GM21737 (cell line): ENCODE data around the gene SMARCB1.
A peak's percentile ranks its signal among the peaks of the same experiment; 100 is the strongest.

Source experiments
- ATAC-seq: cut with Tn5 transposase; IDR thresholded peaks from one replicate; pipeline ENCODE4 v1.9.1; 2021; ENCODE audit warnings: mild to moderate bottlenecking, moderate library complexity; ENCODE audit not compliant: unreplicated experiment

Gene SMARCB1

GRCh38 chr22:23801238-23801821 is 14.6 kb downstream of the SMARCB1 start:
- peak; percentile 1 for ATAC-seq

DNA sequence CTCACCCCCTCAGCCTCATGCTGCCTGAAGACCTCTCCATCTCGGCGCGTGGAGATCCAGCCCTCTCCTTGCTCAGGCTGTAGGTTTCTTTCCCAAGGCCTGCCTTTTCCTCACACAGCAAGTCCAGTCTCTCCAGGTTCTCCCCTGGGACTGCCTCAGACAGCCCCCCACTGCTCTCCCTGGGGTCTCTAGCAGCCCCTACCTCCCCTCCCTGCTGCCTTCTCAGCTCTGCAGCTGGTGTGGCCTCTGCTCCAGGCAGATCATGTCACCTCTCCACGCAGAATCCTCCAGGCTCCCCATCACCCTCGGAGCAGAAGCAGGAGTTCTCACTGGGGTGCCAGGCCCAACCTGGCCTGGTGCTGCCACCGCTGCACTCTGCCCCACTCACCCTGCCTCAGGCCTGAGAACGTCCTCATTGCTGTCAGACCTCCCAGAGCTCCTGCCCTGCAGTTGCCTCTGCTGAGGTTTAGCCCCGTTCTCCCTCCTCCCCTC is 15.2 kb downstream of the SMARCB1 start:
- ATAC-seq, result no peak

DNA sequence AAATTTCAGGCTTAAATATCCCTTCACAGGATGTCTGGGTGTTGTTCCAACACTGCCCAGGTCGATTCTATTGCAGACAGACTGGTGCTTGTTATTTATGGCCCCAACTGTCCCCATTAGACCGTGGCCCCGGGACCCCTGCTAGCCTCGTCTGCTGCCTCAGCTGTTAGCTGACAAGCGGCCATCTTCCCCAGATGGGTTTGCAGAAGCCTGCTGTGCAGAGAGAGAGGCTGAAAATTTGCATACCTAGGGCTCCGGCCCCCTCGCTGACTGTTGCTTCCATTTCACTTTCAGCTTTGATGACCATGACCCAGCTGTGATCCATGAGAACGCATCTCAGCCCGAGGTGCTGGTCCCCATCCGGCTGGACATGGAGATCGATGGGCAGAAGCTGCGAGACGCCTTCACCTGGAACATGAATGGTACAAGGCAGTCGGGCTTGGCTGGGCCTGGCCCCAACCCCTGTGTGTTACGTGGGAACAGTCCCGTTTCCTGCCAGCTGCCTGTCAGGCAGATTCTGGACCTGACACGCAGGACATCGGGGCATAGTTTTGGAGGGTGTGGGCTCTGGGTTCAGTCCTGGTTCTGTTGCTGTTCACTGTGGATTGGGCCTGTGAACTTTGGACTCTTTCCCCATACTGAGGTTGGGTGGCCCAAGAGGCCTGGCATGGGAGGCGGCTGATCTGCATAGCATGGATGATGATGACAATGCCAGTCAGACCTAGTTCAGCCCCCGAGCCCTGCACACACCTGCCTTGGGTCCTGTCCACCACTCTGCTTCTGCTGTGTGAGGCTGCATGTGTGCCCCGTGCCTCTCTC is 16.4 kb downstream of the SMARCB1 start:
- ATAC-seq, result no peak

GRCh38 chr22:23804781-23805291 is 18.1 kb downstream of the SMARCB1 start:
- no peak for ATAC-seq

DNA sequence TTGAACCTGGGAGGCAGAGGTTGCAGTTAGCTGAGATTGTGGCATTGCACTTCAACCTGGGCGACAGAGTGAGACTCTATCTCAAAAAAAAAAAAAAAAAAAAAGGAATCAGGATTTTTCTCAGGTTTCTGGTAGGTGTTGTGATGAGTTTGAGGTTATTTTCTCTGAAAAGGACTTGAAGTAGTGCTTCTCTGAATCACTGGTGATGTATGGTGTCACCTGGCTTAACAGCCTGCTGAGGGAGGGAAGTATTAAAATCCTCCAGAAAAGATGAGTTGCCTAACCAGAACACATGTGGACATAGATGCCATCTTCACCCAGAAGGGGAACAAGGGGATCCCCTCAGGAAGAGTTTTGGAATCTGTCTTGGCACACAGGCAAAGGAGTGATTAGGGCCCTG is 20.1 kb downstream of the SMARCB1 start:
- ATAC-seq, result no peak

- ATAC-seq, result no peak
Measured at GRCh38 chr22:23812378-23812777, 25.6 kb downstream of the SMARCB1 start.

- ATAC-seq, result no peak
Measured at GRCh38 chr22:23815541-23816155, 28.9 kb downstream of the SMARCB1 start.

- ATAC-seq, result no peak
Measured at GRCh38 chr22:23816156-23816976, 29.6 kb downstream of the SMARCB1 start.

DNA sequence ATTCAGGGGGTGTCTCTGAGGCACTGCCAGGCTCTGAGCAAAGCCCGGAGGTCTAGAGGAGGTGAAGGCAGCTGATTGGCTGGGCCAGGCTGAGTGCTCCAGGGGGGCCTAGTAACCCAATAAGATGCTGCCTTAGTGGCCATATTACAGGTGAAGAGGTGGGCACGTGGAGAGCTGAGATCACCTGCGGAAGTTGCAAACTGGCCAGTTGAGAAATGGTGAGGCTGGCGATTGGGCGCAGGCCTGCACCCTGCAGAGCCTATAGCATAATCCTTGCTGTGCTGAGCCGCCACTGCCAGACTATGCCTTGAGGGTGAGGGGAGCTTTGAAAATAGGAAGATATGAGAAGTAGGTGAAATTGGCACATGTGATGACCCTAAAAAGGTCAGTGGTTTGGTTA is 30.4 kb downstream of the SMARCB1 start:
- no peak for ATAC-seq

DNA sequence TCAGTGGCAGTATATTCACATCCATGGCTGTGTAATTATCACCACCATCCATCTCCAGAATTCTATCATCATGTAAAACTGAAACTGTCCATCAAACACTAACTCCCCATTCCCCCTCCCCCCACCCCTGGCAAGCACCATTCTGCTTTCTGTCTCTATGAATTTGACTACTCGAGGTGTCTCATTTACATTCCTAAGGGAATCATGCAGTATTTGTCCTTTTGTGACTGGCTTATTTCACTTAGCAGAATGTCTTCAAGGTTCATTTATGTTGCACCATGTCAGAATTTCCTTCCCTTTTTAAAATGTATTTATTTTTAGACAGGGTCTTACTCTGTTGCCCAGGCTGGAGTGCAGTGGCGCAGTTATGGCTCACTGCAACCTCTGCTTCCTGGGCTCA is 31.8 kb downstream of the SMARCB1 start:
- no peak for ATAC-seq

DNA sequence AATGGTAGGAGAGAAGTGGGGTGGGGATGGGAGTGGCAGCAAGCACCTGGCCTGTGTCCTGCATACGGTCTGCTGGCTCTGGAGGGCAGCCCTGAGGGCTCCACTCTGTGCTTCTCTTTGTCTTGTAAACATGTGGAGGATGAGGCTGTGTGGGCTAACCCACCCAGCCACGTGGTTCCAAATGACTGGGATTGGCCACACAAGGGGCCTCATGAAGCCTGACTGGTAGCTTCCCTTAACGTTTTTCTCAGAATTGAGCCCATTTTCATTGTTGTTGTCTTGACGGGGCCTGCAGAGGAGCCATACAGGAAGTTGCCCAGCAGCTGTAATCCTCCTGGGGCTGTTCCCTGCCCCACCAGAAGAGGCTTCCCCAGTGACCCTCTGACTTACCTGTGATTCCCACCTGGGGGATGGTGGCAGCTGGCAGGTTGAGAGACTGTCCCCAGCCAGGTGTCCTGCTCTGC is 34.0 kb downstream of the SMARCB1 start:
- no peak for ATAC-seq

DNA sequence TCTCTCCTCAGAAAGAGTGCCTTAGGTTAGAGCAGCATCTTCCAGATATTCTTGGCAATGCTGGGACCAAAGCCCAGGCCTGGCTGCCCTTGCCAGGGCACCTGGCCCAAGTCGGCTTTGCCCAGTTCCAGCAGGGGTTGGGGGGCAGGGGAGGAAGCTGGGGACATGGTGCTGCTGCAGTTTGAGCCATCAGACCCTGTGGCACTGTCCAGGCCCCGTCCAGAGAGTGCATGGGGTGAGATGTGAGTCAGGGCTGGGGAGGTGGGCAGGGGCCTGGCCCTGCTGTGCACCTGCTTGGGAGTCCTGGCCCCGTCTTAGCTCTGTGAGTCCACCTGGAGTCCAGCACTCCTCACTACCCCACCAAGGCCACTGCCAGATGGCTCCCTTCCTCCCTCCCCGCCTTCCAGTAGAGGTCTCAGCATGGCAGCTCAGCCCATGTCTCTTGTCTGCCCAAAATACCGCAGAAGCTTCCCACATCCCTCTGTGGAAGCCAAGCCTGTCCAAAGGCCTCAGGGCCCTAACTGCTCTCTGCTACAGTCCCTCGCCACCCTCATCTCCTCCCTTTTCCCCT is 35.4 kb downstream of the SMARCB1 start:
- ATAC-seq, result no peak

DNA sequence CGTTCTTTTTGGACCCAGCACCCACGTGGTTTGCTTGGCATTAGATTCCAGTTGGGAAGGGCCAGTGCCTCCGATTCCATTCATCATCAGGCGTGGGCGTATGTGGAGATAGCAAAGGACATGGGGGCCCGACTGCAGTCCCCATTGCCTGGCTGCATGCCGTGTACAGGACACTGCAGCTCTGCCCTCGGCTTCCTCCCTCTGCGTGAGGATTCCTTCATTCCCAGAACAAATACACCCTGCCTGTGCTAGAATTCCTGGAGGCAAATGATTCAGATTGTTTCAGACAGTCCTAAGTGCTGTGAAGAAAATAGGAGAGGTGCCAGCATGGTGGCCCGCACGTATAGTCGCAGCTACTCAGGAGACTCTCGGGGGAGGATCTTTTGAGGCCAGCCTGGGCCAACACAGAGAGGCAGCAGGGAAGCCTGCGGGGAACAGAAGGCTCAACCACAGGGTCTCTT is 36.6 kb downstream of the SMARCB1 start:
- no peak for ATAC-seq

- no peak for ATAC-seq
Measured at GRCh38 chr22:23824476-23825245, 37.9 kb downstream of the SMARCB1 start.

DNA sequence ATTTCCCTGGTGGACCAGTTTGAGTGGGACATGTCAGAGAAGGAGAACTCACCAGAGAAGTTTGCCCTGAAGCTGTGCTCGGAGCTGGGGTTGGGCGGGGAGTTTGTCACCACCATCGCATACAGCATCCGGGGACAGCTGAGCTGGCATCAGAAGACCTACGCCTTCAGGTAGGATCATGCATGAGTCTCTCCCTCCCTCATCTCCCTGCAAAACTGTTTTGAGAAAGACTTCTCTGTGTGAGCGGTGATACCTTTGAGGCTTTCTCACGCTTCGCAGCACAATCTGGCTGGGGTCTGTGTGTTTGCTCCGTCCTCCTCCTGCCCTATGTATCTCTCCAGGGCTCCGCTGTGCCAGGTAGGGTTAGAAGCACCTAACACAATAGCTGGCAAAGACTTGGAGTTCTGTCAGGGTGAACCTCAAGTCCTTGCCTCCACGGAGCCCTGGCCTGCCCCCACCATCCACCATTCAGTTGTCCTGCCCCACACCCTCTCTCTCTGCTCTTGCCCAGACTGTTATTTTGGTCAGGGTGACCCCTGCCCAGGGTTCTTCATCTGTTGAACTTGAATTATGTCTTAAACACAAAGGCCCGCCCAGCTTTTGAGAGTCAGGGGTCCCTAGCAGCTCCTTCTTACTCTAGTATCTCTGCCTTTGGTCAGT is 38.6 kb downstream of the SMARCB1 start:
- no peak for ATAC-seq

DNA sequence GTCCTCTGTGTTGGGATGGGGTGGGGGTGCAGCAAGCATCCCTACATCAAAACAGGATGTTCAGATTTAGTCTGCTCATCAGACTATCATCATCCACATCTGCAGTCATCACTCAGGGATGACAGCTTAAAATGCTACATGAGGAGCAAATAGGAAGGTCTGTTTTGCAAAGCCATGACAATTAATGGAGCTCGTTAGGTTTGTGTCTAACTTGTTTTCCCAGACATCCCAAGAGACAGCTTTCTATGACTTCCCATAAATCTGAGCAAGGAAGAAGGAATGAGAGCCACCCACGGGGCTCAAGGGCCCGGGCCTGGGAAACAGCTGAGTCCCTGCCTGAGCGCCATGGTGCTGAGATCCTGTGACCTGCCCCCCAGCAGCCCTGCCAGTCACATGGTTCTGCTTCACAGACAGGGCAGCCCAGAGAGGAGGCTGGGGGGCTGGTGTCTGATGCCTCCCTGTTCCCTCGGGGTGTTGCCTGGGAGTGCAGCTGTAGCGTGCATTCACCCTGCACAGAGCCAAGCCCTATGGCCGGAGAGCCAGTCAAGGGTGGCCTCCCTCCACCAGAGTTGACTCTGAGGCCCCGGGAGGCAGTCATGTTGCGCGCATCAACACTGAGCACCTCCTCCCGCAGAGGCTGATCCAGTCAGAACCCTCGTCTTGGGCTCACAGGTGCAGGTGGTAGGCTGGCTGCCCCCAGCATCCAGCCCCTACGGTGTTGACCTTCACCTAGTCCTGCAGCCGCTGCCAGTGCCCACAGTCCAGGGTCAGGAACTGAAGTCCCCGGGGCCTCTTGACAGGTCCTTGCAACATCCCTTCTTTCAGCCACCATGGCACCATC is 40.0 kb downstream of the SMARCB1 start:
- ATAC-seq, result no peak

DNA sequence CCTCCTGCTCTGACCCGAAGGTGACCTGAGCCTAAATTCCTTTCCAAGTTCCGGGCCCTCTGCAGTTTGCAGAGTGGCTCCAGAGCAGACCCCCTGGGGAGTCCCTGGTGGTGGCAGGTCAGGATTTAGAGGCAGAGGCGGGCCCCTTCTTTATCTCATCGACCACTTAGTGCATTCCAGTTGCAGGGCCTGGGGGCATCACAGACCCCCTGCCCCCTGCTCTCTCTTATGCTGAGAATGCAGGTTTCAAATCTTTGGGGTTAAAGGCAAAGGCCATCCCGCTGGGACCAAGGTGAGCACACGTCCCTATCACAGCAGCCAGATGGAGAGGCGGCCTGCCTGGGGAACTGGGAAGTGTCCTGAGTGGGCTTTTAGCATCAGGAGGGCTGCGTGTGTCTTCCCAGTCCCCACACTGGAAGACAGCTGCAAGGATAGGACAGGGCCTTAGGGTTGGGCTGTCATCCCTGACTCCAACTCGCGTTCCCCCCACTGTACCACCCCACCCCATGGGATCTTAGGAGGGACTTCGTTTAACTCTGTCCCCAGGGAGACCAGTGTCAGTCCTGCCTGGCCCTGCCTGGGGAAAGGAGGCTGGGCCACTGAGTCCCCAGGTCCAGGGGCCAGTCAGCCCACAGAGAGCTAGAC is 40.7 kb downstream of the SMARCB1 start:
- ATAC-seq, result no peak
